Hepatocyte (in vitro differentiated cells): ENCODE measurements around the gene SNCAIP. TPM values are rescaled to one million over a fixed set of nuclear protein-coding genes. Genes with fewer than 3 reads are reported as not detected.

Experiments used
- DNase-seq: peaks from one replicate; pipeline ENCODE4 v3.0.0-alpha.2; 2016; ENCODE audit warnings: low spot score
- H2AFZ ChIP-seq: fragments of 200-600 bp; sonication (generic); 2 replicates; pipeline ENCODE4 v1.6.0; 2016; ENCODE audit warnings: antibody characterized with exemption, mild to moderate bottlenecking
- H3K27ac ChIP-seq: fragments of 200-600 bp; sonication (generic); 2 replicates; pipeline ENCODE4 v1.5.1; 2016; ENCODE audit warnings: mild to moderate bottlenecking
- H3K27me3 ChIP-seq: fragments of 200-600 bp; sonication (generic); 2 replicates; pipeline ENCODE4 v1.6.1; 2016
- H3K36me3 ChIP-seq: fragments of 200-600 bp; sonication (generic); replicated peaks from 2 replicates; pipeline ENCODE4 v1.5.1; 2016; ENCODE audit warnings: low read depth; ENCODE audit not compliant: insufficient read depth
- H3K4me1 ChIP-seq: fragments of 200-600 bp; sonication (generic); 2 replicates; pipeline ENCODE4 v1.5.1; 2016; ENCODE audit warnings: mild to moderate bottlenecking, moderate library complexity; ENCODE audit not compliant: insufficient read depth
- H3K4me2 ChIP-seq: fragments of 200-600 bp; sonication (generic); 2 replicates; pipeline ENCODE4 v1.6.0; 2016
- H3K4me3 ChIP-seq: fragments of 200-600 bp; sonication (generic); 2 replicates; pipeline ENCODE4 v1.5.1; 2016; ENCODE audit warnings: mild to moderate bottlenecking
- H3K79me2 ChIP-seq: fragments of 200-600 bp; sonication (generic); 2 replicates; pipeline ENCODE4 v1.6.0; 2017; ENCODE audit warnings: mild to moderate bottlenecking
- H3K9me2 ChIP-seq: fragments of 200-600 bp; sonication (generic); replicated peaks from 2 replicates; pipeline ENCODE4 v1.6.0; 2017; ENCODE audit warnings: mild to moderate bottlenecking; ENCODE audit not compliant: insufficient read depth
- H3K9me3 ChIP-seq: fragments of 200-600 bp; sonication (generic); 2 replicates; pipeline ENCODE4 v1.5.1; 2016; ENCODE audit warnings: low read depth, mild to moderate bottlenecking
- H4K20me1 ChIP-seq: fragments of 200-600 bp; sonication (generic); 2 replicates; pipeline ENCODE4 v1.6.0; 2016; ENCODE audit warnings: mild to moderate bottlenecking; ENCODE audit not compliant: insufficient read depth, poor library complexity, severe bottlenecking
- EZH2 ChIP-seq: fragments of 200-600 bp; sonication (generic); IDR thresholded peaks from 2 replicates; pipeline ENCODE4 v1.6.1; 2016; ENCODE audit warnings: antibody characterized with exemption, mild to moderate bottlenecking, borderline replicate concordance
- EZH2phosphoT487 ChIP-seq: fragments of 200-600 bp; sonication (generic); IDR thresholded peaks from one replicate; pipeline ENCODE4 v1.6.1; 2018; ENCODE audit warnings: antibody characterized with exemption, mild to moderate bottlenecking, low read depth, moderate library complexity; ENCODE audit not compliant: unreplicated experiment, severe bottlenecking
- WGBS: methylation state at CpG from one replicate; pipeline ENCODE4 v1.1.6; 2016; ENCODE audit warnings: low lambda C conversion rate; ENCODE audit errors: missing lambda C conversion rate; 5-methylcytosine and 5-hydroxymethylcytosine counted together
- polyA plus RNA-seq: library from polyadenylated mRNA; unstranded; fragments of >200 nt; fragmentation: Nextera tagmentation; extraction: Ambion mirVana; gene quantifications from 2 replicates; pipeline ENCODE4 v1.2.1, GENCODE V29; 2016
- total RNA-seq: library from RNA; depleted of rRNA; stranded (reverse); fragments of >200 nt; gene quantifications from 2 replicates; pipeline ENCODE4 v1.2.3, GENCODE V29; 2014
- TF ChIP-seq, protein P1 (sequence below): fragments of 200-600 bp; sonication (generic); IDR thresholded peaks from 2 replicates; pipeline ENCODE4 v1.5.1; 2016; ENCODE audit warnings: antibody characterized with exemption, mild to moderate bottlenecking; ENCODE audit not compliant: poor library complexity

SNCAIP gene
- total and polyA plus RNA-seq, 2 experiments from 2014 or later, result 7.1 to 19.1 TPM

DNA sequence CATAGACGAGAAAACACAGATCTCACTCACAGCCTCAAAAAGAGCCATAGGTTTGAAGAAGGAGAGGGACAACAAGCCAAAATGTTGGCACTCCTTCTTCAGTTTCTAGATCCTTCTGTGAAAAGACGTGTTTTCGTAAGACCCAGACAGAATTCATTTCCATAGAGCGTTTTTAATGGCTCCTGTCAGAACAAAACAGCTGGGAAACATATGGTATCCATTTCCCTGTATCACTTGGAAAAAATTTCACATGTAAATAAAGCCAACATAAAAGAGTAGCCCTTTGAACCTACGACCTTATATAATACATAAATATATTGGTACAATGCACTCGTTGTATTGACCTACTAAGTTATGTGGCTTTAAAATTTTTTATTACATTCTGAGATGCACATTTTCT lies 108.1 kb downstream of the SNCAIP start:
- Histone ChIP-seq H3K4me3 (no peak overlapping the region), H2AFZ (no peak overlapping the region), H3K9me2 (no peaks in the 10 kb centered on the region), H3K4me1 (peaks cover 3% of the 10 kb centered on the region), H3K79me2 (no peaks in the 10 kb centered on the region), H3K27me3 (no peaks in the 10 kb centered on the region), H4K20me1 (no peaks in the 10 kb centered on the region), H3K27ac (no peak overlapping the region), H3K36me3 (no peaks in the 10 kb centered on the region), H3K4me2 (no peak overlapping the region), H3K9me3 (no peaks in the 10 kb centered on the region)
- TF ChIP-seq EZH2 (no peak), EZH2phosphoT487 (no peak)
- TF ChIP-seq, protein P1, sequence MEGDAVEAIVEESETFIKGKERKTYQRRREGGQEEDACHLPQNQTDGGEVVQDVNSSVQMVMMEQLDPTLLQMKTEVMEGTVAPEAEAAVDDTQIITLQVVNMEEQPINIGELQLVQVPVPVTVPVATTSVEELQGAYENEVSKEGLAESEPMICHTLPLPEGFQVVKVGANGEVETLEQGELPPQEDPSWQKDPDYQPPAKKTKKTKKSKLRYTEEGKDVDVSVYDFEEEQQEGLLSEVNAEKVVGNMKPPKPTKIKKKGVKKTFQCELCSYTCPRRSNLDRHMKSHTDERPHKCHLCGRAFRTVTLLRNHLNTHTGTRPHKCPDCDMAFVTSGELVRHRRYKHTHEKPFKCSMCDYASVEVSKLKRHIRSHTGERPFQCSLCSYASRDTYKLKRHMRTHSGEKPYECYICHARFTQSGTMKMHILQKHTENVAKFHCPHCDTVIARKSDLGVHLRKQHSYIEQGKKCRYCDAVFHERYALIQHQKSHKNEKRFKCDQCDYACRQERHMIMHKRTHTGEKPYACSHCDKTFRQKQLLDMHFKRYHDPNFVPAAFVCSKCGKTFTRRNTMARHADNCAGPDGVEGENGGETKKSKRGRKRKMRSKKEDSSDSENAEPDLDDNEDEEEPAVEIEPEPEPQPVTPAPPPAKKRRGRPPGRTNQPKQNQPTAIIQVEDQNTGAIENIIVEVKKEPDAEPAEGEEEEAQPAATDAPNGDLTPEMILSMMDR, result no peak
- DNase-seq, result no peak
- WGBS, result 62% methylated on average over 6 of the region's 6 CpGs

DNA sequence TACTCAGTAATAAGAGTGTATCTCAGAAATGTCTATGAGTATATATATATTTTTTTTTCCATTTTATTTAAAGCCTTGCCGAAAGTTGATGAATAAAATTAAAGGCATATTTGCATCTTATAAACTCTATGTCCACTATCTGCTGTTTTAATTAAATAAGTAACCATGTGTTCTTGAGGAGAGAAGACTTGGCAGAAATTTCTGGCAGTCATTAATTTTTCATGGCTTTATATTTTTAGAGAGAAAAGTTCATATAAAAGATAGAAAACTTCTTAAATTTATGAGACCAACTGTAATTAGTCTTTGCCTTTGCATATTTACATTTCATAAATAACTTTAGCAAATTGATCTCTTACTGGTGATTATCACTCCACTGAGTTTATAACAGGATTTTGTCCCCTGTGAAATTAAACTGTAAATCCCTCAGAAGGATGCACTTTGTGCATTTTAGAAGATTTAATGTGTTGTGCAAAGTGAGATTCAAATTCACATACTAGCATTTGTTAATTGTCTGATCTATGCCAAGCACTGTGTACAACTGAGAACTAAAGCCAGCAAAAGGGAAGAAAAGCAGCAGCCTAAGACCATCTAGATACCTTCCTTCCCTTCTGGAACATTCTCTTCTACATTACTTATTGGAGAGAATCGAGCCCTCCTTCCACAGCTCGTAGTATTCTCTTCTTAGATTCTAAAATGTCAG lies 108.7 kb downstream of the SNCAIP start:
- Histone ChIP-seq H3K9me3 (no peaks in the 10 kb centered on the region), H4K20me1 (no peaks in the 10 kb centered on the region), H3K36me3 (no peaks in the 10 kb centered on the region), H2AFZ (no peak overlapping the region), H3K27me3 (no peaks in the 10 kb centered on the region), H3K9me2 (no peaks in the 10 kb centered on the region), H3K79me2 (no peaks in the 10 kb centered on the region), H3K4me2 (no peak overlapping the region), H3K27ac (no peak overlapping the region), H3K4me1 (no peaks in the 10 kb centered on the region), H3K4me3 (no peak overlapping the region)
- TF ChIP-seq EZH2phosphoT487, result no peak
- no peak for TF ChIP-seq EZH2
- TF ChIP-seq, protein P1, result no peak
- DNase-seq, result no peak
- WGBS, result 79% methylated on average over 3 of the region's 3 CpGs

DNA sequence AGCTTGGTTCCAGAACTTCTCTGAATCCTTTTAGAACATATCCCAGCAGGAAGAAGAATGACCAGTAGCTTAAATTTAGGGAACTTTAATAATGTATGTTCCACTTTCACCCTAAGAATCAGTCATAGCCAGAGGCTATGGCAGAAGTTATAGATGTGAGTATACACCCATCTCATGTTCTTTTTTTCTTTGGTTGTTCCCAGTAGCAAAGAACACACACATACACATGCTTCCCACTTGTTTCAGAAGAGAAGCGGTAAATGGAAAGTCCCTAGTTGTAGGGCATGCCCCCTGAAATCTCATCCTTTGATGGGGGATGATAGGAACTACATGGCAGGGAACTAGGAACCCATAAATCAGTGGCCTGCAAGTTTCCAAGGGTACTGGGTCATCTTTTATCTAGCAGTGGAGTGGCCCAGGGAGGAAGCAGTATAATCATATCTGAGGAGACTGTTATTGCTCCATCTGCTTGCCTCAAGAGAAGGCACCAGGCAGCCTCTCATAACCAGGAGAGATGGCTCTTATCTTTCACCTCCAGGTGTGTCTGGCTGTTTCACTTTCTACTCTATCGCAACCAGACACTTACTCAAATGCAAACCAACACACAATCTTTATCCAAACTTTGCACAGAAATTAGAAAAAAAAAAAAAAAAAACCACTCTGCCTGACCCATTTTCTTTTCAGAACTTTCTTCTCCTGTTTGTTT lies 109.5 kb downstream of the SNCAIP start:
- 83% methylated on average over 2 of the region's 2 CpGs for WGBS
- no peak overlapping the region for H3K27ac ChIP-seq
- no peaks in the 10 kb centered on the region for H3K79me2 ChIP-seq

More for the DNA sequence above, 109.5 kb downstream of the SNCAIP start:
- H3K4me3 ChIP-seq, result no peak overlapping the region
- H3K4me1 ChIP-seq, result no peaks in the 10 kb centered on the region
- TF ChIP-seq EZH2phosphoT487 (no peak), EZH2 (no peak)
- TF ChIP-seq, protein P1, result no peak
- H3K4me2 ChIP-seq, result no peak overlapping the region
- no peaks in the 10 kb centered on the region for H4K20me1 ChIP-seq
- DNase-seq, result no peak
- H3K9me3 ChIP-seq, result no peaks in the 10 kb centered on the region
- no peaks in the 10 kb centered on the region for H3K27me3 ChIP-seq
- H2AFZ ChIP-seq, result no peak overlapping the region
- H3K36me3 ChIP-seq, result no peaks in the 10 kb centered on the region
- H3K9me2 ChIP-seq, result no peaks in the 10 kb centered on the region
